Fibroblast of upper back skin (primary cell): ENCODE data around the gene MACROD2.

Experiments
- DNase-seq: peaks from one replicate; pipeline ENCODE4 v3.0.0-alpha.2; 2013

MACROD2 gene

DNA sequence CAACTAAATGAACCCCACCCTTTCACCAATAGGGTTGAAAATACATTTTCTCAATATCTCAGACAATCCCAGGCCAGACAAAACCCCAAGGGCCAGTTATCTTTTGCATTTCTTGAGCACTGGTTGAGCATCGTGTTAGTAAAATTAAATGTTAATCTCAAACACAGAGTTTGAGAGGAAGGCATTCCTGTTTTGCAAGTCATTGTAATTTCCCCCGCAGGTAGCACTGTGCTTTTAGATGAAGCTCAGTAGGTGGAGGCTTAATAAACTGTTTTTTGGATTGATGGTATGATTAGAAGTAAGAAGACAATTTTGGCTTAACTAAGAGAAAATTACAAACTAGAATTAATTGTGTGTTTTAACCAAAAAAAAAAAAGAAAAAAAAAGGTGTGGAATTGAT is 1340.7 kb downstream of the MACROD2 start:
- DNase-seq: no peak

GRCh38 chr20:15336536-15336935 is 1341.2 kb downstream of the MACROD2 start:
- DNase-seq: no peak

- DNase-seq: no peak
Observed at GRCh38 chr20:15339264-15339663, 1343.9 kb downstream of the MACROD2 start.

- peak; percentile 51 for DNase-seq
Observed at GRCh38 chr20:15342991-15343523, 1347.7 kb downstream of the MACROD2 start.

DNA sequence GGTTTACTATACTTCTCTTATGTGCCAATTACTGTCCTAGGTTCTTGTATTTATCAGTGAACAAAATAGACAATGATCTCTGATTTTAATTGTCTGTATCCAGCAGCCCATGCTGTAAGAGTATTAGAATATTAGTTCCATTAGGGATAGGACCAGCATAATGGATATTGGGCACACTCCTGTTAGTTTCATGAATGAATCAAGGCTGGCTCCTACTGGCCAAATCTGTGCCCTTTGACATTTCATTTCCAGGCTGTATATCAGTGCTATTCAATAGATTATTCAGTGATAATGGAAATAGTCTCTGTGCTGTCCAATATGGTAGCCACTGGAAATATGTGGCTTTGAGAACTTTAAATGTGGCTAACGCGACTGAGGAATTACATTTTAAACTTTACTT is 1350.0 kb downstream of the MACROD2 start:
- no peak for DNase-seq

GRCh38 chr20:15346657-15347280 is 1351.5 kb downstream of the MACROD2 start:
- no peak for DNase-seq

- peak; percentile 57 for DNase-seq
Observed at GRCh38 chr20:15359056-15359455, 1363.7 kb downstream of the MACROD2 start.

GRCh38 chr20:15362849-15363248 is 1367.5 kb downstream of the MACROD2 start:
- no peak for DNase-seq

DNA sequence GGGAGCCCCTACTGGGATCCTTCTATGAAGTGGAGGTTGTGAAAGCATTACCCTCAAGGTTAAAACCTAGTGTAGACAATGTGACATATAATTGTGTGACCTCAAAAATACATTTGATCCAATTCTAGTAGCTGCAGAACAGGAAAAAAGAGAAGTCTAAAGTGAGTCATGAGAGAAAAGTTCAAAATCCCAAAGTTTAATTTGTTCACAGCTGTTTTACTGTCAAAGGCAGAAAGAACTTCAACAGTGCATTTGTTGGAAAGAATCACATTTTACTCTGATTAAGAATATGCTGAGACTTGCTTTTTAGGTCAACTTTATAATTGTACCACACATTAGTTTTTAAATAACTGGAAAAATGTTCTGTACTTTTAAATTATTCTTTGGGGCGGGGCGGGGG is 1369.5 kb downstream of the MACROD2 start:
- DNase-seq: peak; percentile 28

- no peak for DNase-seq
Observed at GRCh38 chr20:15370370-15370769, 1375.1 kb downstream of the MACROD2 start.

GRCh38 chr20:15374682-15375081 is 1379.4 kb downstream of the MACROD2 start:
- DNase-seq: no peak

DNA sequence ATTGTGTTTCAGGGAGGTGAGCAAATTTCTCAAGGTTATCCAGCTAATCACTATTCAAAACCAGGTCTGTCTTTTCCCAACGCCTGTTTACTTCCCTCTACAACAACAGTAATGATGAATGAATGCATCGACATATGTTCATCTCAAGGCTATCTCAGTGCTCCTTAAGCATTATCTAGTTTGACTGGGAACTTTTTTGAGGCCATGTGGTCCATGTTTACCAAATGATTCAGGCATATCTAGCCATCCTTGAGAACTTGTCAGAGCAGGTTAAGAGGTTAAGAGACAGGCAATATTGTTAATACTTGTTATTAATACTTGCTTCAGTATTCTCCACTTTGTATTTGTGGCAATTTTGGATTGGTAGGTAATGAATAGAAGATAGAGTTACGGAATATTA is 1380.5 kb downstream of the MACROD2 start:
- DNase-seq: no peak

- DNase-seq: peak; percentile 54
Observed at GRCh38 chr20:15377603-15378002, 1382.3 kb downstream of the MACROD2 start.

- no peak for DNase-seq
Observed at GRCh38 chr20:15378151-15378550, 1382.8 kb downstream of the MACROD2 start.

- no peak for DNase-seq
Observed at GRCh38 chr20:15379681-15380296, 1384.5 kb downstream of the MACROD2 start.

- DNase-seq: no peak
Observed at GRCh38 chr20:15380770-15381169, 1385.5 kb downstream of the MACROD2 start.

DNA sequence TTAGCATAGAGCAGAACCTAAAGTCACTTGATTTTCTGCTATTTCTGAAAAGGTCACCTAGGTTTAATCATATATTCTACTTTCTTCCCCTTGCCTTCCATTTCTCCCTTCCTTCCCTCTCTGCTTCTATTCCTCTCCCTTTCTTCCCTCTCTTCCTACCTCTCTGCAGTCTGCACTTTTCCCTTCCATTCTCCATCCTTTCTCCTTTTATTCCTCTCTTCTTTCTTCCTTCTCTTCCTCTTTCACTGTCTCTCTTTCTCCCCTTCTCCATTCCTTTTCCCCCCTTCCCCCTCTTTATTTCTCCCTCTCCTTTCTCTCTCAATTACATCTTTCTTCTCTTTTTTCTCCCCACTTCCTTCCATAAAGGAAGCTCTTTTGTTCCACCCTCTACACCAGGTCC is 1391.9 kb downstream of the MACROD2 start:
- DNase-seq: no peak

DNA sequence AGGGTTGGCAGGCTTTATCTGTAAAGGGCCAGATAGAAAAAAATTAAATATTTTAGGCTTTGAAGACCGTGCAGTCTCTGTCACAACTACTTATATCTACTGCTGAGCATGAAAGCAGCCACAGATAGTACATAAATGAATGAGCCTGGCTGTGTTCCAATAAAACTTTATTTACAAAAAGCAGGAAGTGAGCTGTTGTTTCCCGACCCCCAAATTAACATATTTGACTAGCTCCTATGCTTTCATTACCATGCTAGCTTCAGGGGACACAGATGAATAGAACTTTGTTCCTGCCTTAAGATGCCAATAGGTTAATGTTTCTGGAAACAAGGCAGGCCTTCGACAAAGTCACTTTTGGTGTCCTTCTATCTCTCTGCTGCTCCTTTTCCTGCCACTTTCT is 1400.1 kb downstream of the MACROD2 start:
- no peak for DNase-seq

DNA sequence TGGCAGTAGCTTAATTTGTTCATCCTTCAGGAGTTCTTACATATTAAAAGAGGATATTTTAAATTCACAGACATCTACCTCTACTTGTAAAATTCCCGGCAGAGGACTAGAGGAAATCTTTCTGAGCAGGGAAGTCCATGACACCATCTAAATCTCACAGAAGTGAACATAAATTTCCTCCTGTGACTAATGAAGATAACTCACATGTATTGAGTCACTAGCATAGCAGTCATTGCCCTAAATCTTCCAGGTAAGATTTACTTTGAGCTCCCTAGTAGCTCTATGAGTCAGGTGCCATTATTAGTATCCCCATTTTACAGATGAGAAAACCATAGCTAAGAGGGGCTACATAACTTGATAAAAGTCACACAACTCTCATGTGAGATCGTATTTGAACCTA is 1400.7 kb downstream of the MACROD2 start:
- no peak for DNase-seq

- DNase-seq: peak; percentile 25
Observed at GRCh38 chr20:15396900-15397299, 1401.6 kb downstream of the MACROD2 start.

GRCh38 chr20:15399781-15400180 is 1404.5 kb downstream of the MACROD2 start:
- no peak for DNase-seq

DNA sequence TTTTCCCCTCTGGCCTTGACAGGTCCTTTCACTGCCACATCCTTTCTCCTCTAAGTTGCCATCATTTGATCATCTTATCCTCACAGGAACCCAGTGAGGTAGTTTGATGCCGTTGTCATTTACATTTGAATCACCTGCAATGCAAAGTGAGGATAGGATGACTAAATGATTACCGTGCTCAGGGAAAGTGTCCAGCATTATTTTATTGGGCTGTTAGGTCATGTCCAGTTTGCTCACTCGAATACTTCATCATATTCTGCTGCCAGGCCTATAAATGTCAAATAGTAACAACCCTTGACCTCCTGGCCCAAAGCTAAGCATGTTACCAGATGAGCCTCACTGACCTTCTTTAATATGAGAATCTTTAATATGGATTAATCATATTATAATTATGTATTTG is 1410.8 kb downstream of the MACROD2 start:
- no peak for DNase-seq

- no peak for DNase-seq
Observed at GRCh38 chr20:15411781-15412180, 1416.5 kb downstream of the MACROD2 start.

DNA sequence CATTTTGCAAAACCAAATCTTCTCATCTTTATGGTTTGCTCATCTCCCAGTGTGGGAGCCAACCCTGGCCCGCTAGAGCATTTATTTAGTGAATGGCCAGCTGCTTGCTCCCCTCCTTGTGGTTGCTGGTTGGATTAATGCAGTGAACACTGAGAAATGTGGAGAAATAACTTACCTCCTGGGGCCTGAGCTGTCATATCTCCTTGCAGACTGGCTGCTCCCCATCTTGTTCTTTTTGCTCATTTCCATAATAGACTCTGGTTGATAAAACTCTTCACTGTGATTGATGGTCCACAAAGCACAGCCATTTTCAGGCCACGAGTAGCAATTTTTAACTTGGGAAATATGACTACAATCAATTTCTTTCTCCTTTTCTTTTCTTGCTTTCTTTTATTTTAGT is 1420.6 kb downstream of the MACROD2 start:
- peak; percentile 27 for DNase-seq

DNA sequence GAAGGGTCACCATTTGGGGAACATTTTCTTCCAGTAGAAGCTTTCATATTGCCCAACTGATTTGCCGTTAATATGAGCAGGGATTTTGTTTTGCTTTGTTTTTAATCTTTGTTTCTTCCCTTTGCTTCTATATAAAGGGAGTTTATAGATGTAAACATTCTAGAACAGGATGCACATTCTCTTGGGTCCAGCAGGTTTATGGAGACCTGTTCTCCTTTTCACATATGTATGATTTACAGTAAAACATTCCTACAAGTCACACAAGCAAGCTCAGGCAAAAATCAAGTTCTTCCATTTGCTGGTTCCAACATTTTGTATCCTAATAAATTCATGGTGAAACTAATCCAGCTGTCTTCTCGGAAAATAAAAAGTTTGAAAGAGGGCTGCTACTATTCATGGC is 1424.5 kb downstream of the MACROD2 start:
- no peak for DNase-seq
